Measurements from ENCODE around the gene TENT5A. TPM values are rescaled to one million over a fixed set of nuclear protein-coding genes. Genes with fewer than 3 reads are reported as not detected.

TENT5A gene
- total RNA-seq, 6 experiments from 2014 or later = 7.7 to 16.9 (median 9.1) TPM

GRCh38 chr6:81797591-81797990, 45.1 kb upstream of the TENT5A start:
- peak in 2 of 4 donors; percentile 27 to 36 for ATAC-seq
- H3K27ac ChIP-seq = no peak overlapping the region
- no peaks in the 10 kb centered on the region for H3K9me3 ChIP-seq
- TF ChIP-seq POLR2A (IDR thresholded peaks at IDR 0.05) = no peak
- TF ChIP-seq CTCF (IDR thresholded peaks at IDR 0.05) = no peak
- 71% methylated on average over 1 of the region's 1 CpG for WGBS (ENCODE audit: insufficient coverage, low coverage, low lambda C conversion rate, missing lambda C conversion rate)
- H3K4me3 ChIP-seq = no peak overlapping the region
- intact Hi-C loops (cut with DNase I) = no loop called here
- DNase-seq = no peak
- no peaks in the 10 kb centered on the region for H3K4me1 ChIP-seq
- H3K36me3 ChIP-seq = no peaks in the 10 kb centered on the region
- no peaks in the 10 kb centered on the region for H3K27me3 ChIP-seq

GRCh38 chr6:81795890-81796289, 43.4 kb upstream of the TENT5A start:
- 82% methylated on average over 1 of the region's 1 CpG for WGBS (ENCODE audit: insufficient coverage, low coverage, low lambda C conversion rate, missing lambda C conversion rate)
- Histone ChIP-seq H3K9me3 (no peaks in the 10 kb centered on the region), H3K27me3 (no peaks in the 10 kb centered on the region), H3K4me3 (no peak overlapping the region), H3K4me1 (no peaks in the 10 kb centered on the region), H3K27ac (no peak overlapping the region), H3K36me3 (no peaks in the 10 kb centered on the region)
- intact Hi-C loops (cut with DNase I) = no loop called here
- DNase-seq (no peak), ATAC-seq (no peak)
- TF ChIP-seq CTCF (IDR thresholded peaks at IDR 0.05) (no peak), POLR2A (IDR thresholded peaks at IDR 0.05) (no peak)

GRCh38 chr6:81793821-81794475, 41.5 kb upstream of the TENT5A start:
- ATAC-seq = no peak

GRCh38 chr6:81792826-81793225, 40.3 kb upstream of the TENT5A start:
- Histone ChIP-seq H3K36me3 (no peaks in the 10 kb centered on the region), H3K27ac (no peak overlapping the region), H3K27me3 (no peaks in the 10 kb centered on the region), H3K4me1 (peaks cover 0 to 7% (median 0%) of the 10 kb centered on the region in 4 donors), H3K4me3 (no peak overlapping the region), H3K9me3 (no peaks in the 10 kb centered on the region)
- 76% methylated on average over 1 of the region's 1 CpG for WGBS (ENCODE audit: insufficient coverage, low coverage, low lambda C conversion rate, missing lambda C conversion rate)
- ATAC-seq (no peak), DNase-seq (no peak)
- intact Hi-C loops (cut with DNase I) = no loop called here
- no peak for TF ChIP-seq POLR2A (IDR thresholded peaks at IDR 0.05)

More at GRCh38 chr6:81793821-81794475, 41.5 kb upstream of the TENT5A start:
- no peak for TF ChIP-seq CTCF (IDR thresholded peaks at IDR 0.05)
- no peak for TF ChIP-seq POLR2A (IDR thresholded peaks at IDR 0.05)
- no peak overlapping the region for H3K4me3 ChIP-seq
- H3K4me1 ChIP-seq = no peaks in the 10 kb centered on the region
- no peaks in the 10 kb centered on the region for H3K27me3 ChIP-seq
- no peaks in the 10 kb centered on the region for H3K36me3 ChIP-seq
- no peak overlapping the region for H3K27ac ChIP-seq
- 79% methylated on average over 4 of the region's 4 CpGs for WGBS (ENCODE audit: insufficient coverage, low coverage, low lambda C conversion rate, missing lambda C conversion rate)
- no peak for DNase-seq
- no peaks in the 10 kb centered on the region for H3K9me3 ChIP-seq
- intact Hi-C loops (cut with DNase I) = no loop called here

- no peak overlapping the region for H3K27ac ChIP-seq
- DNase-seq = no peak
- H3K36me3 ChIP-seq = no peaks in the 10 kb centered on the region
- ATAC-seq = no peak
- intact Hi-C loops (cut with DNase I) = no loop called here
- no peak for TF ChIP-seq CTCF (IDR thresholded peaks at IDR 0.05)
- TF ChIP-seq POLR2A (IDR thresholded peaks at IDR 0.05) = no peak
- no peaks in the 10 kb centered on the region for H3K9me3 ChIP-seq
- peaks cover 0 to 17% (median 0%) of the 10 kb centered on the region in 4 donors for H3K4me1 ChIP-seq
- H3K4me3 ChIP-seq = no peak overlapping the region
- H3K27me3 ChIP-seq = no peaks in the 10 kb centered on the region
- WGBS (ENCODE audit: insufficient coverage, low coverage, low lambda C conversion rate, missing lambda C conversion rate) = 52% methylated on average over 2 of the region's 2 CpGs
Observed at GRCh38 chr6:81791756-81792155, 39.3 kb upstream of the TENT5A start.
